ENCODE measurements around the gene DOCK4. TPM values are rescaled to one million over a fixed set of nuclear protein-coding genes. Genes with fewer than 3 reads are reported as not detected.
A peak's percentile ranks its signal among the peaks of the same experiment; 100 is the strongest.

Gene DOCK4
- total RNA-seq, 4 donors from 2014 or later, result 12.7 to 28.4 (median 19.5) TPM

- in situ Hi-C loops (cut with MboI; ENCODE audit: low pct_ligation_motif_present in 1 of 4, low pct_unique_long_range_greater_than_20kb in 1 of 4, low sequenced_read_pairs in 3 of 4) (no loop called here), intact Hi-C loops (cut with DNase I; ENCODE audit: low total_unique reads) (no loop called here)
- H3K27ac ChIP-seq, result peak overlapping the region in 1 of 4 donors; percentile 36
- TF ChIP-seq POLR2AphosphoS5 (IDR thresholded peaks at IDR 0.05) (no peak), CTCF (IDR thresholded peaks at IDR 0.05) (no peak), EP300 (IDR thresholded peaks at IDR 0.05; ENCODE audit: low read depth) (no peak), POLR2A (IDR thresholded peaks at IDR 0.05) (no peak)
- DNase-seq, result no peak
- 83 to 85% methylated on average over 7 of the region's 7 CpGs for WGBS, 2 donors (ENCODE audit: low coverage in 1 of 2)
- H3K36me3 ChIP-seq, result no peaks in the 10 kb centered on the region
- H3K4me3 ChIP-seq, result no peak overlapping the region
- no peaks in the 10 kb centered on the region for H3K9me3 ChIP-seq
- H3K27me3 ChIP-seq, result no peaks in the 10 kb centered on the region
- peaks cover 0 to 3% (median 0%) of the 10 kb centered on the region in 4 donors for H3K4me1 ChIP-seq
Measured at GRCh38 chr7:112082306-112082705, 123.9 kb downstream of the DOCK4 start.

GRCh38 chr7:112081778-112082177 is 124.4 kb downstream of the DOCK4 start:
- no peaks in the 10 kb centered on the region for H3K9me3 ChIP-seq
- TF ChIP-seq POLR2AphosphoS5 (IDR thresholded peaks at IDR 0.05) (no peak), EP300 (IDR thresholded peaks at IDR 0.05; ENCODE audit: low read depth) (no peak), POLR2A (IDR thresholded peaks at IDR 0.05) (no peak)
- DNase-seq, result no peak
- in situ Hi-C loops (cut with MboI; ENCODE audit: low pct_ligation_motif_present in 1 of 4, low pct_unique_long_range_greater_than_20kb in 1 of 4, low sequenced_read_pairs in 3 of 4) (no loop called here), intact Hi-C loops (cut with DNase I; ENCODE audit: low total_unique reads) (no loop called here)
- H3K4me1 ChIP-seq, result peaks cover 0 to 3% (median 0%) of the 10 kb centered on the region in 4 donors
- H3K36me3 ChIP-seq, result no peaks in the 10 kb centered on the region
- H3K4me3 ChIP-seq, result no peak overlapping the region
- peak overlapping the region in 1 of 4 donors; percentile 26 for H3K27ac ChIP-seq
- WGBS, 2 donors (ENCODE audit: low coverage in 1 of 2), result 88 to 89% methylated on average over 3 to 4 of the region's 4 CpGs
- no peaks in the 10 kb centered on the region for H3K27me3 ChIP-seq

- WGBS, 2 donors (ENCODE audit: low coverage in 1 of 2), result 56 to 67% methylated on average over 8 of the region's 8 CpGs
- Histone ChIP-seq H3K36me3 (no peaks in the 10 kb centered on the region), H3K4me3 (no peak overlapping the region), H3K9me3 (no peaks in the 10 kb centered on the region), H3K4me1 (peaks cover 0 to 3% (median 0%) of the 10 kb centered on the region in 4 donors), H3K27ac (peak overlapping the region in 3 of 4 donors; percentile 22 to 35 (median 26)), H3K27me3 (no peaks in the 10 kb centered on the region)
- no peak for TF ChIP-seq POLR2A (IDR thresholded peaks at IDR 0.05)
- no peak for TF ChIP-seq CTCF (IDR thresholded peaks at IDR 0.05)
- intact Hi-C loops (cut with DNase I; ENCODE audit: low total_unique reads), result no loop called here
- DNase-seq, result no peak
- in situ Hi-C loops (cut with MboI; ENCODE audit: low pct_ligation_motif_present in 1 of 4, low pct_unique_long_range_greater_than_20kb in 1 of 4, low sequenced_read_pairs in 3 of 4), result no loop called here
Measured at GRCh38 chr7:112080978-112081377, 125.2 kb downstream of the DOCK4 start.

- H3K9me3 ChIP-seq, result no peaks in the 10 kb centered on the region
- in situ Hi-C loops (cut with MboI; ENCODE audit: low pct_ligation_motif_present in 1 of 4, low pct_unique_long_range_greater_than_20kb in 1 of 4, low sequenced_read_pairs in 3 of 4), result no loop called here
- H3K4me1 ChIP-seq, result peaks cover 0 to 3% (median 0%) of the 10 kb centered on the region in 4 donors
- DNase-seq, result no peak
- TF ChIP-seq POLR2AphosphoS5 (IDR thresholded peaks at IDR 0.05) (no peak), CTCF (IDR thresholded peaks at IDR 0.05) (no peak), POLR2A (IDR thresholded peaks at IDR 0.05) (no peak), EP300 (IDR thresholded peaks at IDR 0.05; ENCODE audit: low read depth) (no peak)
- intact Hi-C loops (cut with DNase I; ENCODE audit: low total_unique reads), result no loop called here
- 56 to 72% methylated on average over 5 of the region's 5 CpGs for WGBS, 2 donors (ENCODE audit: low coverage in 1 of 2)
- H3K27me3 ChIP-seq, result no peaks in the 10 kb centered on the region
- no peak overlapping the region for H3K4me3 ChIP-seq
- H3K36me3 ChIP-seq, result no peaks in the 10 kb centered on the region
- H3K27ac ChIP-seq, result peak overlapping the region in 1 of 4 donors; percentile 35
Measured at GRCh38 chr7:112080441-112080840, 125.8 kb downstream of the DOCK4 start.

GRCh38 chr7:112079673-112080072 is 126.5 kb downstream of the DOCK4 start:
- DNase-seq, result no peak
- TF ChIP-seq POLR2A (IDR thresholded peaks at IDR 0.05) (no peak), EP300 (IDR thresholded peaks at IDR 0.05; ENCODE audit: low read depth) (no peak), POLR2AphosphoS5 (IDR thresholded peaks at IDR 0.05) (no peak)
- in situ Hi-C loops (cut with MboI; ENCODE audit: low pct_ligation_motif_present in 1 of 4, low pct_unique_long_range_greater_than_20kb in 1 of 4, low sequenced_read_pairs in 3 of 4) (no loop called here), intact Hi-C loops (cut with DNase I; ENCODE audit: low total_unique reads) (no loop called here)
- Histone ChIP-seq H3K36me3 (no peaks in the 10 kb centered on the region), H3K27ac (no peak overlapping the region), H3K4me1 (peaks cover 0 to 2% (median 0%) of the 10 kb centered on the region in 4 donors), H3K9me3 (no peaks in the 10 kb centered on the region), H3K4me3 (no peak overlapping the region), H3K27me3 (no peaks in the 10 kb centered on the region)
